GM06990 (cell line): ENCODE results near the gene GFRA1.

Experiments
- DNase-seq: peaks from one replicate; pipeline ENCODE4 v3.0.0-alpha.2; 2011; ENCODE audit not compliant: insufficient read length; ENCODE audit errors: extremely low read depth
- H3K27me3 ChIP-seq: replicated peaks from 2 replicates; pipeline ENCODE4 v1.6.0; 2011; ENCODE audit warnings: low read length; ENCODE audit not compliant: control insufficient read depth, insufficient read depth
- H3K36me3 ChIP-seq: 2 replicates; pipeline ENCODE4 v1.5.1; 2011; ENCODE audit warnings: low read length; ENCODE audit not compliant: control insufficient read depth, insufficient read depth
- H3K4me3 ChIP-seq: replicated peaks from 2 replicates; pipeline ENCODE4 v1.5.1; 2011; ENCODE audit warnings: low read depth, mild to moderate bottlenecking, control low read depth, low read length
- TF ChIP-seq, protein P1 (sequence below): IDR thresholded peaks from 2 replicates; pipeline ENCODE4 v1.5.1; 2011; ENCODE audit warnings: low read length, control low read depth, mild to moderate bottlenecking, inconsistent platforms; ENCODE audit not compliant: insufficient read depth, poor library complexity, severe bottlenecking

Gene GFRA1

DNA sequence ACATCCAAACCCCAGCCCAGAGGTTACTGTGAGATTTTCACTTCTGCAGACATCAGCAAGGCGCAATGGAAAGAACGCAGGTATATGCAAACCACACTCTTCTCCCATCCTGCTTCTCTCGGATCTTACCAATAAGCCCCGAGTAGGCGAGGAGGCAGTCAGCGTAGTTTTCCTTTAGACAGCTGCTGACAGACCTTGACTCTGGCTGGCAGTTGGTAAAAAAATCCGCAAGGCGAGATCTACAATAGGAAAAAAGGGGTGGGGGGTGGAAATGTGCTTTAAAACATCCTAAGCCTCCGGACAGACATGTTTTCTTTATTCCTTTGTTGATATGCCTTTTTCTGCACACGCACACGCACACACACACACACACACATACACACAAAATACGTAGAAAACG is 176.5 kb downstream of the GFRA1 start:
- Histone ChIP-seq H3K36me3 (no peaks in the 10 kb centered on the region), H3K27me3 (no peaks in the 10 kb centered on the region; the same call in 1 of the 2 replicates), H3K4me3 (no peak overlapping the region)
- TF ChIP-seq, protein P1, sequence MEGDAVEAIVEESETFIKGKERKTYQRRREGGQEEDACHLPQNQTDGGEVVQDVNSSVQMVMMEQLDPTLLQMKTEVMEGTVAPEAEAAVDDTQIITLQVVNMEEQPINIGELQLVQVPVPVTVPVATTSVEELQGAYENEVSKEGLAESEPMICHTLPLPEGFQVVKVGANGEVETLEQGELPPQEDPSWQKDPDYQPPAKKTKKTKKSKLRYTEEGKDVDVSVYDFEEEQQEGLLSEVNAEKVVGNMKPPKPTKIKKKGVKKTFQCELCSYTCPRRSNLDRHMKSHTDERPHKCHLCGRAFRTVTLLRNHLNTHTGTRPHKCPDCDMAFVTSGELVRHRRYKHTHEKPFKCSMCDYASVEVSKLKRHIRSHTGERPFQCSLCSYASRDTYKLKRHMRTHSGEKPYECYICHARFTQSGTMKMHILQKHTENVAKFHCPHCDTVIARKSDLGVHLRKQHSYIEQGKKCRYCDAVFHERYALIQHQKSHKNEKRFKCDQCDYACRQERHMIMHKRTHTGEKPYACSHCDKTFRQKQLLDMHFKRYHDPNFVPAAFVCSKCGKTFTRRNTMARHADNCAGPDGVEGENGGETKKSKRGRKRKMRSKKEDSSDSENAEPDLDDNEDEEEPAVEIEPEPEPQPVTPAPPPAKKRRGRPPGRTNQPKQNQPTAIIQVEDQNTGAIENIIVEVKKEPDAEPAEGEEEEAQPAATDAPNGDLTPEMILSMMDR: no peak
- no peak for DNase-seq

DNA sequence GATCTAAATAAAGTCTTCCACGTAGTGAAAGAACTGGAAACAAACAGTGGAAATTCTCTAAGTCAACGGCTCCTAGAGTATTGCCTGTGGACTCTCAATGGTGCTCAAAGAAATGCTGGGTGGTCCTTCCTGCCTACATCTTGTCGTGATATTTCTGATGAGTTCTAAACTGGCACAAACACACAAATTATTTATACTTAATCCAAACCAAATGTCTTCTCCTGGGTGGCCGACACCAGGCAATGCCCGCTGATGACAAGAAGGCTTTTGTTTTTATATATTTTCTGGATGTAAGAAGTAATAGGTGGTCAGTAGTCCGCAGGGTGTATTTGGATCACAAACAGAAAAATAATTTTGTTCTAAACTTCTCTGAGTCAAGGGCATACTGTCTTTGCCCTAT is 178.7 kb downstream of the GFRA1 start:
- DNase-seq: no peak
- no peak overlapping the region for H3K4me3 ChIP-seq
- TF ChIP-seq, protein P1: no peak
- H3K36me3 ChIP-seq: no peaks in the 10 kb centered on the region
- no peaks in the 10 kb centered on the region; the same call in 1 of the 2 replicates for H3K27me3 ChIP-seq

DNA sequence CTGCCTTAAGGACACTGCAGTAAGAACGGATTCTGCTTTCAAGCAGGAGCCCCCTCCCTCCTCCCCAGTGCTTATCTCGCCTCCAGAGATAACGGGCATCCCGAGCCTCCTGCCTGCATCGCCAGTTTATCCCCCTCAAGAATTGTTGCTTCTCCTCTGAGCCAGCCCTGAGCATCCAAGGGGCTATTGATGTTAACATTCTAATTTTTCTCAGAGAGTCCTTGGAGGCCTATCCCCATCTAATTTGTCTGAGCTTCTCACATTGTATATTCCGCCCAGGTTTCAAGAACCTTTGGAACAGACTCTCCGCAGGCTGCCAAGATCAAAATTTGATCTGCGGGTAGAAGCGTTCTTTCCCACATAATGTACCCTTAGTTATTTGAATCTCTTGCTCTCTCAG is 180.0 kb downstream of the GFRA1 start:
- no peak for DNase-seq
- Histone ChIP-seq H3K27me3 (no peaks in the 10 kb centered on the region; the same call in 1 of the 2 replicates), H3K36me3 (no peaks in the 10 kb centered on the region), H3K4me3 (no peak overlapping the region)
- TF ChIP-seq, protein P1: no peak

DNA sequence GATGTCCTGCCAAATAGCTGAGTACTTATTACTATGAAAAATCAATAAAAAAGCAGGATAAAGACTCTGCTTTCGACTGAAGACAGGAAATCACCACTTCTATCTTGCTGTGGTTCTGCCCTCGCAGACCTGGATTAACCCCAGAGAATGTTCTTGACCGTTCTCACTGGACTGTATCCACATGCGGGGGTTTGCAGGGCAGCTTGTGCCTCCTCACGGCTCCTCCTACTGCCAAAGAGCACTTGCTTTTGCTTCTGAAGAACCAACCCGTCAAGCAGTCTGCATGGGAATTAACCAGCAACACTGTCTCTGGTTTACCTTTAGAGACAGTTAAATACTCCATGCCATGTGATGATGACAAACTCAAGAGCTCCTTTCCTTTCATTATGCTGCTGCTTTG is 184.0 kb downstream of the GFRA1 start:
- no peak for DNase-seq
- no peaks in the 10 kb centered on the region for H3K27me3 ChIP-seq
- H3K36me3 ChIP-seq: no peaks in the 10 kb centered on the region
- TF ChIP-seq, protein P1: no peak
- H3K4me3 ChIP-seq: no peak overlapping the region

DNA sequence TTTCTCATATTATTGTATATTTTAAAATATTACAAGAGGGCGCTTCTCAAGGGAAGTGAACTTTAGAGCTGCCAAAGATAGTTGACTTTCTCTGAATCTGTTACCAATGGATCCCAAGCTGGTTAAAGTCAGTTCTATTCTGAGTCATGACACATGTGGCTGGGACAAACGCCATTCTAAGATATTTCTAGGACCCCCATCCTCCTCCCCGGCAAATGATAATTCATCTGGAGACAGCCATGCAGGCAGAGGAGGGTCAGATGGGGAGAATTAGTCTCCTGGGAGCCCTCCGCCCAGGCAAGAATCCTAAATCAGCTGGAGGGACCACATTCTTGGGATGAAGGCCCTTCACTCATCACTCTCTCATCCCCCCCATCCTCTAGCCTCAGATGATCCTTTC is 187.7 kb downstream of the GFRA1 start:
- TF ChIP-seq, protein P1: no peak
- Histone ChIP-seq H3K4me3 (no peak overlapping the region), H3K27me3 (no peaks in the 10 kb centered on the region), H3K36me3 (no peaks in the 10 kb centered on the region)
- DNase-seq: no peak

DNA sequence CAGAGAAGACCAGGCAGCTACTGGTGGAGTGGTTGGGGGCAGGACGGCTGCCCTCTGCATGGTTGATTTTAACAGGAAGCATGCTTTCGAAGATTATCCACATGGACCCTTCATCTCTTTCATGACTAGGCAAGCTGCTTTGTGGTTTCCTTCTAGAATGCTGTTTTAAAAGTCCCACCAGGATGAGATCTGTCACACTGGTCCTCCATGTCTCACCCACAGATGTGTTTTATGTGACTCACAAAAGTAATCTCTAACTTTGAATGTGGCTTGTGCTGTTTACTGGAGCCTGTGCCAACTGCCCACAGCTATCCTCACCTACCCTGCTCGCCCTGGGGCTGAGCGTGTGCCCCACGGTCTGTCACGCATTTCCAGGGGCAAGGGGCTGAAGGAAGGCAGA is 188.8 kb downstream of the GFRA1 start:
- no peak for DNase-seq
- Histone ChIP-seq H3K4me3 (no peak overlapping the region), H3K27me3 (no peaks in the 10 kb centered on the region), H3K36me3 (no peaks in the 10 kb centered on the region)
- TF ChIP-seq, protein P1: no peak
